SK-N-SH treated with all-trans-retinoic acid at 6 μM for 48 hours (cell line): Measurements from ENCODE around the gene GET3.
A peak's percentile ranks its signal among the peaks of the same experiment; 100 is the strongest.

Experiments
- ATAC-seq: fragments of 200-7000 bp; cut with Tn5 transposase; 3 replicates; pipeline ENCODE4 v1.9.1; 2020; ENCODE audit warnings: mild to moderate bottlenecking, moderate library complexity
- ARNTL ChIP-seq: fragments of 450-650 bp; formaldehyde crosslinking; IDR thresholded peaks from 2 replicates; pipeline ENCODE4 v1.5.0; 2020; ENCODE audit warnings: low read depth, mild to moderate bottlenecking, moderate library complexity, borderline replicate concordance
- BACH2 ChIP-seq: fragments of 250-450 bp; sonication (Bioruptor Pico); IDR thresholded peaks from 2 replicates; pipeline ENCODE4 v1.9.0; 2021; ENCODE audit warnings: mild to moderate bottlenecking, borderline replicate concordance
- ESRRG ChIP-seq: fragments of 250-450 bp; sonication (Bioruptor Pico); IDR thresholded peaks from 2 replicates; pipeline ENCODE4 v1.6.1; 2021; ENCODE audit warnings: mild to moderate bottlenecking
- GLIS3 ChIP-seq: fragments of 250-450 bp; sonication (Bioruptor Pico); IDR thresholded peaks from 2 replicates; pipeline ENCODE4 v1.5.0; 2020; ENCODE audit warnings: mild to moderate bottlenecking, moderate library complexity
- PATZ1 ChIP-seq: fragments of 250-450 bp; sonication (Bioruptor Pico); IDR thresholded peaks from 2 replicates; pipeline ENCODE4 v1.8.0; 2020; ENCODE audit warnings: mild to moderate bottlenecking, moderate library complexity, borderline replicate concordance
- RARB ChIP-seq: fragments of 250-450 bp; sonication (Bioruptor Pico); IDR thresholded peaks from 2 replicates; pipeline ENCODE4 v1.8.0; 2021; ENCODE audit warnings: mild to moderate bottlenecking, moderate library complexity
- TCF4 ChIP-seq: fragments of 250-450 bp; sonication (Bioruptor Pico); IDR thresholded peaks from 2 replicates; pipeline ENCODE4 v1.8.0; 2021; ENCODE audit warnings: mild to moderate bottlenecking, moderate library complexity, borderline replicate concordance
- TOX ChIP-seq: fragments of 250-450 bp; sonication (Bioruptor Pico); IDR thresholded peaks from 2 replicates; pipeline ENCODE4 v1.8.0; 2021; ENCODE audit warnings: mild to moderate bottlenecking, moderate library complexity, borderline replicate concordance
- ZC3H10 ChIP-seq: fragments of 250-450 bp; sonication (Bioruptor Pico); IDR thresholded peaks from 2 replicates; pipeline ENCODE4 v1.5.1; 2021; ENCODE audit warnings: mild to moderate bottlenecking, moderate library complexity
- ZFP3 ChIP-seq: fragments of 250-450 bp; sonication (Bioruptor Pico); IDR thresholded peaks from 2 replicates; pipeline ENCODE4 v1.5.0; 2020; ENCODE audit warnings: mild to moderate bottlenecking, moderate library complexity
- ZFP30 ChIP-seq: fragments of 450-650 bp; formaldehyde crosslinking; IDR thresholded peaks from 2 replicates; pipeline ENCODE4 v1.5.0; 2022; ENCODE audit warnings: mild to moderate bottlenecking, moderate library complexity
- ZNF565 ChIP-seq: fragments of 450-650 bp; formaldehyde crosslinking; conservative IDR thresholded peaks from 2 replicates; pipeline ENCODE4 v1.5.0; 2020; ENCODE audit warnings: low read depth, mild to moderate bottlenecking, moderate library complexity
- ZNF70 ChIP-seq: fragments of 450-650 bp; formaldehyde crosslinking; IDR thresholded peaks from 2 replicates; pipeline ENCODE4 v1.5.0; 2020; ENCODE audit warnings: mild to moderate bottlenecking, moderate library complexity
- ZNF8 ChIP-seq: fragments of 450-650 bp; formaldehyde crosslinking; IDR thresholded peaks from 2 replicates; pipeline ENCODE4 v1.5.0; 2020; ENCODE audit warnings: mild to moderate bottlenecking, moderate library complexity
- TF ChIP-seq, protein P1 (sequence below): fragments of 250-450 bp; sonication (Bioruptor Pico); IDR thresholded peaks from 2 replicates; pipeline ENCODE4 v1.8.0; 2021; ENCODE audit warnings: low read depth, mild to moderate bottlenecking, moderate library complexity, borderline replicate concordance
- TF ChIP-seq, protein P2 (sequence below): fragments of 250-450 bp; sonication (Bioruptor Pico); IDR thresholded peaks from 2 replicates; pipeline ENCODE4 v1.5.0; 2020; ENCODE audit warnings: mild to moderate bottlenecking, moderate library complexity
- TF ChIP-seq, protein P3 (sequence below): fragments of 250-450 bp; sonication (Bioruptor Pico); IDR thresholded peaks from 2 replicates; pipeline ENCODE4 v1.5.1; 2021; ENCODE audit warnings: mild to moderate bottlenecking, moderate library complexity
- TF ChIP-seq, protein P4 (sequence below): fragments of 250-450 bp; sonication (Bioruptor Pico); IDR thresholded peaks from 2 replicates; pipeline ENCODE4 v1.5.1; 2020; ENCODE audit warnings: low read depth, mild to moderate bottlenecking, moderate library complexity

The GET3 gene

GRCh38 chr19:12778017-12778904 is 41.0 kb downstream of the GET3 start:
- no peak for TF ChIP-seq GLIS3
- peak; percentile 40; the same call in 1 of the 2 replicates for TF ChIP-seq TCF4 (CRISPR knock-in tag)
- TF ChIP-seq RARB (CRISPR knock-in tag), result no peak
- TF ChIP-seq ZC3H10 (CRISPR knock-in tag), result no peak
- TF ChIP-seq, all 23 proteins: peak for 1
- peak; percentile 51 for ATAC-seq

GRCh38 chr19:12778905-12779161 is 41.5 kb downstream of the GET3 start:
- TF ChIP-seq TCF4 (CRISPR knock-in tag), result no peak
- TF ChIP-seq, protein P1, sequence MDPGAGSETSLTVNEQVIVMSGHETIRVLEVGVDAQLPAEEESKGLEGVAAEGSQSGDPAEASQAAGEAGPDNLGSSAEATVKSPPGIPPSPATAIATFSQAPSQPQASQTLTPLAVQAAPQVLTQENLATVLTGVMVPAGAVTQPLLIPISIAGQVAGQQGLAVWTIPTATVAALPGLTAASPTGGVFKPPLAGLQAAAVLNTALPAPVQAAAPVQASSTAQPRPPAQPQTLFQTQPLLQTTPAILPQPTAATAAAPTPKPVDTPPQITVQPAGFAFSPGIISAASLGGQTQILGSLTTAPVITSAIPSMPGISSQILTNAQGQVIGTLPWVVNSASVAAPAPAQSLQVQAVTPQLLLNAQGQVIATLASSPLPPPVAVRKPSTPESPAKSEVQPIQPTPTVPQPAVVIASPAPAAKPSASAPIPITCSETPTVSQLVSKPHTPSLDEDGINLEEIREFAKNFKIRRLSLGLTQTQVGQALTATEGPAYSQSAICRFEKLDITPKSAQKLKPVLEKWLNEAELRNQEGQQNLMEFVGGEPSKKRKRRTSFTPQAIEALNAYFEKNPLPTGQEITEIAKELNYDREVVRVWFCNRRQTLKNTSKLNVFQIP (CRISPR knock-in tag), result no peak
- no peak for TF ChIP-seq ARNTL
- TF ChIP-seq ZNF565 (CRISPR knock-in tag), result no peak
- no peak for TF ChIP-seq BACH2
- no peak for TF ChIP-seq ZFP3
- TF ChIP-seq PATZ1, result no peak
- TF ChIP-seq RARB (CRISPR knock-in tag), result no peak
- TF ChIP-seq ZC3H10 (CRISPR knock-in tag), result no peak
- TF ChIP-seq, protein P2, sequence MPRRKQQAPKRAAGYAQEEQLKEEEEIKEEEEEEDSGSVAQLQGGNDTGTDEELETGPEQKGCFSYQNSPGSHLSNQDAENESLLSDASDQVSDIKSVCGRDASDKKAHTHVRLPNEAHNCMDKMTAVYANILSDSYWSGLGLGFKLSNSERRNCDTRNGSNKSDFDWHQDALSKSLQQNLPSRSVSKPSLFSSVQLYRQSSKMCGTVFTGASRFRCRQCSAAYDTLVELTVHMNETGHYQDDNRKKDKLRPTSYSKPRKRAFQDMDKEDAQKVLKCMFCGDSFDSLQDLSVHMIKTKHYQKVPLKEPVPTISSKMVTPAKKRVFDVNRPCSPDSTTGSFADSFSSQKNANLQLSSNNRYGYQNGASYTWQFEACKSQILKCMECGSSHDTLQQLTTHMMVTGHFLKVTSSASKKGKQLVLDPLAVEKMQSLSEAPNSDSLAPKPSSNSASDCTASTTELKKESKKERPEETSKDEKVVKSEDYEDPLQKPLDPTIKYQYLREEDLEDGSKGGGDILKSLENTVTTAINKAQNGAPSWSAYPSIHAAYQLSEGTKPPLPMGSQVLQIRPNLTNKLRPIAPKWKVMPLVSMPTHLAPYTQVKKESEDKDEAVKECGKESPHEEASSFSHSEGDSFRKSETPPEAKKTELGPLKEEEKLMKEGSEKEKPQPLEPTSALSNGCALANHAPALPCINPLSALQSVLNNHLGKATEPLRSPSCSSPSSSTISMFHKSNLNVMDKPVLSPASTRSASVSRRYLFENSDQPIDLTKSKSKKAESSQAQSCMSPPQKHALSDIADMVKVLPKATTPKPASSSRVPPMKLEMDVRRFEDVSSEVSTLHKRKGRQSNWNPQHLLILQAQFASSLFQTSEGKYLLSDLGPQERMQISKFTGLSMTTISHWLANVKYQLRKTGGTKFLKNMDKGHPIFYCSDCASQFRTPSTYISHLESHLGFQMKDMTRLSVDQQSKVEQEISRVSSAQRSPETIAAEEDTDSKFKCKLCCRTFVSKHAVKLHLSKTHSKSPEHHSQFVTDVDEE (CRISPR knock-in tag), result no peak
- TF ChIP-seq, protein P3, sequence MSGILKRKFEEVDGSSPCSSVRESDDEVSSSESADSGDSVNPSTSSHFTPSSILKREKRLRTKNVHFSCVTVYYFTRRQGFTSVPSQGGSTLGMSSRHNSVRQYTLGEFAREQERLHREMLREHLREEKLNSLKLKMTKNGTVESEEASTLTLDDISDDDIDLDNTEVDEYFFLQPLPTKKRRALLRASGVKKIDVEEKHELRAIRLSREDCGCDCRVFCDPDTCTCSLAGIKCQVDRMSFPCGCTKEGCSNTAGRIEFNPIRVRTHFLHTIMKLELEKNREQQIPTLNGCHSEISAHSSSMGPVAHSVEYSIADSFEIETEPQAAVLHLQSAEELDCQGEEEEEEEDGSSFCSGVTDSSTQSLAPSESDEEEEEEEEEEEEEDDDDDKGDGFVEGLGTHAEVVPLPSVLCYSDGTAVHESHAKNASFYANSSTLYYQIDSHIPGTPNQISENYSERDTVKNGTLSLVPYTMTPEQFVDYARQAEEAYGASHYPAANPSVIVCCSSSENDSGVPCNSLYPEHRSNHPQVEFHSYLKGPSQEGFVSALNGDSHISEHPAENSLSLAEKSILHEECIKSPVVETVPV (CRISPR knock-in tag), result no peak
- no peak for TF ChIP-seq ESRRG (CRISPR knock-in tag)
- no peak for TF ChIP-seq ZFP30 (CRISPR knock-in tag)
- no peak for TF ChIP-seq ZNF70 (CRISPR knock-in tag)
- TF ChIP-seq, all 23 proteins: peak for 0
- no peak for ATAC-seq

DNA sequence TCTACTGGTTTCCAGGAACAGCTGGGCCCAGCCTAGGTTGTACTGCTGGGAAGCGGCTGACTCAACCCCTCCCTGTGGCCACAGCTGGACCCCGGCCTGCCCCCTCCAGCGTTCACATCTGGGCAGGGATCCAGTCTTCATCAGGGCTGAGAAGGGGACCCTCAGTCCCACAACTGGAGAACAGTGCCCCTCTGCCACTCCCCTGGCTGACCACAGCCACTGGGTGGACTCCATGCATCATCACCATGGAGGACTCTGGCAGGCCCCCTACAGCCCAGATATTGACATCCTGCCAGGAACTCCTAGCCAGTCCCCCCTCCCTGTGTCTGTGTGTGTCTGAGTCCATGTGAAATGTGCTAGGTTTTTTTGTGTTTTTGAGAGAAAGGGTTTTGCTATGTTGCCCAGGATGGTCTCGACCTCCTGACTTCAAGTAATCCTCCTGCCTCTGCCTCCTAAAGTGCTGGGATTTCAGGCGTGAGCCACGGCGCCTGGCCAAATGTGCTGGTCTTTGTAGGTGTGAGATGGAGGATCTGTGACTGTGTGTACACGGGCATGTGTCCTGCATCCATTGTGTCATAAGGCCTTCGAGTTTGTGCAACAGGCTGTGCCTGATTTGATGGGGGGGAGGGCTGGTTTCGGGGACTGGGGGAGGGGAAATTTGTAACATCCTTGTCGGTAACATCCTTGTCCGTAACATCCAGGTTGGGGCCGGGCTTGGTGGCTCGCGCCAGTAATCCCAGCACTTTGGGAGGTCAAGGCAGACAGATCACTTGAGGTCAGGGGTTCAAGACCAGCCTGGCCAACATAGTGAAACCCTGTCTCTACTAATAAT is 42.1 kb downstream of the GET3 start:
- peak; percentile 5; the same call in 1 of the 3 replicates for ATAC-seq
- TF ChIP-seq TOX (CRISPR knock-in tag) (no peak), ZNF8 (CRISPR knock-in tag) (peak; percentile 41; the same call in 1 of the 2 replicates)
- TF ChIP-seq, all 23 proteins: peak for 1

- no peak for ATAC-seq
- TF ChIP-seq, protein P4, sequence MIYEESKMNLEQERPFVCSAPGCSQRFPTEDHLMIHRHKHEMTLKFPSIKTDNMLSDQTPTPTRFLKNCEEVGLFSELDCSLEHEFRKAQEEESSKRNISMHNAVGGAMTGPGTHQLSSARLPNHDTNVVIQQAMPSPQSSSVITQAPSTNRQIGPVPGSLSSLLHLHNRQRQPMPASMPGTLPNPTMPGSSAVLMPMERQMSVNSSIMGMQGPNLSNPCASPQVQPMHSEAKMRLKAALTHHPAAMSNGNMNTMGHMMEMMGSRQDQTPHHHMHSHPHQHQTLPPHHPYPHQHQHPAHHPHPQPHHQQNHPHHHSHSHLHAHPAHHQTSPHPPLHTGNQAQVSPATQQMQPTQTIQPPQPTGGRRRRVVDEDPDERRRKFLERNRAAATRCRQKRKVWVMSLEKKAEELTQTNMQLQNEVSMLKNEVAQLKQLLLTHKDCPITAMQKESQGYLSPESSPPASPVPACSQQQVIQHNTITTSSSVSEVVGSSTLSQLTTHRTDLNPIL (CRISPR knock-in tag), result no peak
These were observed 44.8 kb downstream of the GET3 start for GRCh38 chr19:12782174-12782423.
